Limb (tissue), 2 donors: ENCODE results near the gene NXPH3.
"Not testable (repeated sequence)": the region's sequence is repeated elsewhere in the genome, so short reads cannot be mapped to it uniquely, and the experiment has no call there.

Experiments used
- DNase-seq, 2 donors: peaks; one replicate each; pipeline ENCODE4 v3.0.0-alpha.2; 2016; ENCODE audit errors: extremely low spot score in 2 of 2

The NXPH3 gene

DNA sequence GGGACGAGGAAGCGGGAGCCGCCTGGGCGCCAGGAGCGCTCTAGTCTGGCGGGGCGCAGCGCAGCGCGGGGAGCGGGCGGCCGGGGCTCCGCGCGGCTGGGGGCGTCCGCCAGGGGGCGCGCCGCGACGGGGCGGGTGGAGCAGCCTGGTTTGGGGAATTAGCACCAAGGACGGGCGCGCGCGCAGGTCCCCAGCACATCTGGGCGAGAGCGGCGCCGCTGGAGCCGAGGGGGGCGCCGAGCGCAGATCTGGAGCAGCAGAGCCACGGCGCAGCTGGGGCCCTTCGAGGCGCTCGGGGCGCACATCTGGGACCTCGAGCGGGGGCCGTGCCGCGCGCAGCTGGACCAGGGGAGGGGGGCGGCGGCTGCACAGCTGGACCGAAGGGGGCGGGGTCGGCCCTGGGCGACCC lies at the start of gene NXPH3:
NXPH3 (plus strand) TSS at position 193 of the 409 bp plus-strand sequence. CDS start 349 bp downstream, outside the sequence.
- peak; percentile 36 to 70 for DNase-seq

GRCh38 chr17:49527927-49528651 lies 47.6 kb upstream of the NXPH3 start:
- DNase-seq = peak in 1 of 2 donors; percentile 32

GRCh38 chr17:49528966-49529365 lies 46.7 kb upstream of the NXPH3 start:
- no peak for DNase-seq

DNA sequence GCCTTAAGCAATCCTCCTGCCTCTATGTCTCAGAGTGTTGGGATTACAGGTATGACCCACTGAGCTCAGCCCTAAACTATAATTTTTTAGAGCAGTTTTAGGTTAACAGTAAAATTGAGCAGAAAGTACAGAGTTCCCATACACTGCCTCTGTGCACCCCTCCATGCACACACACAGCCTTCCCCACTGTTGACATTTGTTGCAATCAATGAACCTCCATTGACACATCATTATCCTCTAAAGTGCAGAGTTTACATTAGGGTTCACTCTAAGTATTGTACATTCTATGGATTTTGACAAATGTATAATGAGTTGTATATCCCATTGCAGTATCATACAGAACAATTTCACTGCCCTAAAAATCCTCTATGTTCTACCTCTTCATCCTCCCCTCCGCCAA lies 45.6 kb upstream of the NXPH3 start:
- no peak for DNase-seq

GRCh38 chr17:49543860-49544259 lies 31.8 kb upstream of the NXPH3 start:
- no peak for DNase-seq

DNA sequence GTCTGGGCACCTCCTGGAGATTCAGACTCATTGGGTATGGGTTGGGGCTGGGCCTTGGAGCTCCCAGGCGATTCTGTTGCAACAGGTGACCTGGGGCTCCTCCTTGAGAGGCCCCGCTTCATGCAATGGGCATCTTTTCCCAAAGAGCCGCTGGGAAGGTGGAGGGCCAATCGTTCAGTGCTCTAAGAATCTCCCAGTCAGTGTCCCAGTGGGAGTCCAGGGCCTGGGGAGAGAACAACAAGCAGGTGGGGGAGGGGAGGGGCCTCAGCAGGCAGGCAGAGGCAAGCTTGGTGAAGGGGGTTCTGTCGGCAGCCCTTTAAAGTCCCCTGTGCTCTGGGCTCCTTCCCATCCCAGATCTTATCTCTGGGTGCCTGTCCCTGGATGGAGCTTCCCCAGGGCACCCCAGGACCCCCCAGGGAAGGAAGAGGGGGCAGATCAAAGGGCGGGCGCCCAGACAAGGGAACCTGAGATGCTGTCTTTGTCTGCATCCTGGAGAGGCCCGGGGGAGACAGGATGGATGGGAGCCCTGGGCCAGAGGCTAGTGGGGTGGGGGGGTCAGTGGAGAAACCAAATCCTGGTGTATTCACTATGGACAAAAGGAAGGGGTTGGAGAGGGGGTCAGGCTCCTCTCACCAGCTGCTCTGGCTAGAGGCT lies 30.5 kb upstream of the NXPH3 start:
- DNase-seq = no peak

DNA sequence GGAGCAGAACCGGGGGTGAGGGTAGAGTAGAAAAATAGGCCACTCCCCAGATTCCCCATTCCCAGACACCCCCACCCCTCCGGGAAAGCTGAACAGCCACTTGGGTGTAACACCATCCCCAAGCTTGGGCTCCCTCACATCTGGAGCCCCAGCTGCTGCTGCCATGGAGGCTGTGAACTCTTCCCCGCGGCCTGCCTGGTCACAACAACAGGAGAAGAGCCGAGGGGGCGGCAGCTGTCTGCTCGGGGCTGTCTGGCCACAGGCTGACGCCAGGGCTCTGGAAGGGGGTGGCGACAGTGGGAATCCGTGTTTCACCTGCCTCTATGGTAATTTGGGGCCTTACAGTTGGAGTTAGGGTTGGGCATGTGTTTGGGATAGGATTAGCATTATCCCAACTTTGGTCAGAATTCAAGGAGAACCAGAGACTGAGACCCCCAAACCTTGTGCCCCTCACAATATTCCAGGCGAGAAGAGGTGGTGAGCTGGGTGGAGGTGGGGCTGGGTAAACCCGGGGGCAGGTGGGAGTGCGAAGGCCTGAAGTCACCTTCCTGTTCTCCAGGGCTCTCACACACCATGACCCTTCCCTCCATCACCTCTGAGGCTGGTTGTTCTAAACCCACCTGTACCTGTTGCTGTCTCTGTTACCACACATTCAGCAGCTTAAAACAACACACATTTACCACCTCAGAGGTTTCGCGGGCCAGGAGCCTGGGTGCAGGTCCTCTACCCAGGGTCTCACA lies 29.7 kb upstream of the NXPH3 start:
- no peak for DNase-seq

GRCh38 chr17:49546546-49547535 lies 28.8 kb upstream of the NXPH3 start:
- DNase-seq = no peak

DNA sequence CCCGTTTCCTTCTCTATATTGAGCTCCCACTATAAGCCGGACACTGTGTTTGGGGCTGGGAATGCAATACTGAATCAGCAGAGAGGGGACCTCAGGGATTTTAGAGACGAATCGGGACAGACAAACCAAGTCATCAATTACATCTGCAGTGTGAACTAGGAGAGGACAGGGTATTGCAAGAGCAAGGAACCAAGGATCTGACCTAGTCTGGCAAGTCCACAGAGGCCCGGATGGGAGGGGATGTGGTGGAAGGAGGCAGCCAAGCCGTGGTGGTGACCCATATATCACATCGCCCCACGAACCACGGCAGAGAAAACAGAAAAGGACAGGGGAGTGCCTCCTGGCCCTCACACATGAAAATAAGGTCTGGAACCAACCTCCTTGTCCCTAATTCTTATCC lies 28.1 kb upstream of the NXPH3 start:
- no peak for DNase-seq

- DNase-seq = no peak
Observed at GRCh38 chr17:49548051-49548505, 27.6 kb upstream of the NXPH3 start.

DNA sequence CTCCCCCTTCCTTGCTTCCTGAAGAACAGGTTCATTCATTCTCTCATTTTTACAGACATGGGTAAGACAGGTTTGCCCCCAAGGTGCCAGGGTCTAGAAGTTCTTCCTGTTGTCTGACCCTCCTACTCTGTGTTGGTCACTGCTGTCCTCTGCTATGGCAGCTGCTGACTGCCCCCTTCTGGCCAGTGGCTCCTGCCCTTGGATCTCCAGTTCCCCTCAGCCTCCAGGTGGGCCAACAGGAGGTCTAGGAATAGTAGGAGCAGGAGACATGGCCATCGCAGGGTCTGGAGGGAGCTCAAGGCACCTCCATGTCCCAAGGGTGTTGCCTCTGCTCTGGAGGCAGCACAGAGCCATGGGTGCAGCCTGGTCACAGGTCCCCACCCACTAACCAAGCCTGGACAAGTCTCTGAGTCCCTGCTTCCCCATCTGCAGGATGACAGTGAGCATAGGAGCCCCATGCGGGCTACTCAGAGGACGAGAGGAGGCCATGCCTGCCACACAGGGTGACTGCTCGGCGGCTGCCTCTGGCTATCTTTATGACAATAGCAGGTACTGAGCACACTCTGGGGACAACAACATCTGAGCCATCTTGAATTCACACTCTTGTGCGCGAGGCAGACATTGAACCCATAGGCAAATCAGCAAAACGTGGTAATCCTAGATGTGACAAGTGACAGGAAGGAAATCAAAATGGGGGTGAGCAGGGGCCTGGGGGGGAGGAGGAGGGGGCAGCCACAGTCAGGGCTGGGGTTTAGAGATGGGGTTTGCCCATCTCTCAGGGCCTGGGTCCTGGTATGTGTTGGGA lies 27.0 kb upstream of the NXPH3 start:
- DNase-seq = no peak

GRCh38 chr17:49549311-49549605 lies 26.4 kb upstream of the NXPH3 start:
- no peak for DNase-seq

DNA sequence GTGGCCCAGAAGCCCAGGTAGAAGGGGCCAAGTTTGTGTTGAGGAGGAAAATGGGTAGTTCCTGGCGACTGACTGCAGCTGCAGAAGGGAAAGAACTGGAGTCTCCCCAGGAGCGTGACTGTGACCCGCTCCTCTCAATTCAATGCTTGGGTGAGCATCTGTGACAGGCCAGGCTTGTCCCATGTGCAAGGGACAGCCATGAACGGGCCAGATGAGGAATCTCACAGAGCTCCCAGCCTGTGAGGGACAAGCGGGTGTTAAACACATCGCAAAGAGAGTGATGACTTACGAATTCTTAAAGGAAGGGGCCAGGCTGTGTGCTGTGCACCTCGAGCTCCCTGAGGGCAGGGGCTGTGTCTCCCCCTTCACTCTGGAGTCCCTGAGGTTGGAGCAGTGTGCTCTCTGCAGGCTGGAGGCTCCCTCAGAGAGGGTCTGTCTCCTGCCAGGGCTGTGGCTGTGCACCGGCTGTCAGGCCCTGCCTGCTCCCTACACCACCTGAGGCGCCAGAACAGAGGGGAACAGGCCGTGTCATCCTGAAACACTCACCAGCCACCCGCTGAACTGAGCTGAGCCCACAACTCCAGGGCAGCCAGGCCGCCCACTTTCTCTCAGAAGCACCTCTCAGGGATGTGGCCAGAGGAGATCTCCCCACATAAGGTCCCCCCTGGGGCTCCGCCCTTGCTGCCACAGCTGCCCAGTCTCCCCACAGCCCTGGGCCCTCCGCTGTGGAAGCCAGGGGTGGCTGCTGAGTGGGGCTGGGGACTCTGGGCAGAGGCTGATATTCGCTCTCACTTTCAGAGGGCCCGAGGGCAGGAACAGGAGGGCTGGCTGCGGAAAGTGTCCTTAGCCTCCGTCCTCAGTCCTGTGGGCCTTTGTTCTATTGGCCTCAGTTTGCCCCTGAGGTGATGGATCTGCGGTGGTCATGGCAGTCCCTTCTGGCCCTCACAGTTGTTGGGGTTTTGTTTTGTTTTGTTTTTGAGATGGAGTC lies 25.7 kb upstream of the NXPH3 start:
- no peak for DNase-seq

GRCh38 chr17:49550764-49551163 lies 24.9 kb upstream of the NXPH3 start:
- DNase-seq = not testable (repeated sequence)

GRCh38 chr17:49551221-49552069 lies 24.2 kb upstream of the NXPH3 start:
- DNase-seq = no peak

DNA sequence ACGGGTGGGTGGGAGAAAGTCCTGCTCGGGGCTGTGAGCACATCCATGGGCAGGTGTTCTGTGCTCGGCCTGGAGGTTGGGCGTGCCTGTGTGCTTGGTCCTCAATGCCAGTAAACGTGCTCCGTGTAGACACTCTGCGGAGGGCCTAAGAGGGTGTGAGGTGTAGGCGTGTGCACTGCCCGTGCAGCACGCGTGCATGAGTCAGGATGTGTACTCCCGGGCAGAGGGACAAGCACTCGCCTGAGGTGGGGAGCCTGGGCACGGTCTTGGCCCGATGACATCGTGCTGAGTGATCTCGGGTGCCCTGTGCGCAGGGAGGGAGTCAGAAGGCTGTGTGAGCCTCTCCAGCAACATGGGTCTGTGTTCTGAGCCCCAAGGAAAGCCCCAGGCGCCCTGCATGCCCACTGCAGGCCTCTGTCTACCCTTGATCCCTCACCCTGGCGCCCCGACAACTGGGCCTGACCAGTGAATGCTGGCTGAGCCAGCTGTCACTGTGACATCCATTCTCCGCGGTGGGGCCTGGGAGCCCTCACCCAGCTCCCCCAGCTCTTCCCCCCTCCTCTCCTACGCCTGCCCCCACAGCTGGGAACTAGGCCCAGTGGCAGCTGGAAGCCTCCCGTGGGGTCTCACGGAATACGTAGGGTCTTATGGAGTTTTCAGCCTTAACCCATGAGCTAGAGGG lies 23.5 kb upstream of the NXPH3 start:
- no peak for DNase-seq

GRCh38 chr17:49553676-49554335 lies 21.9 kb upstream of the NXPH3 start:
- no peak for DNase-seq
